ENCODE measurements around the gene SLC5A1.

GRCh38 chr22:32037236-32037635, 5.8 kb upstream of the SLC5A1 start:
- no peak for TF ChIP-seq CTCF (IDR thresholded peaks at IDR 0.05 in 8 of 11, conservative IDR thresholded peaks at IDR 0.05 in 3 of 11)
- no peak for TF ChIP-seq POLR2A (IDR thresholded peaks at IDR 0.05)
- no peak for TF ChIP-seq POLR2AphosphoS5 (IDR thresholded peaks at IDR 0.05)

All from spleen (tissue), 7 donors.